ENCODE measurements around the gene CFAP91. TPM values are rescaled to one million over a fixed set of nuclear protein-coding genes. Genes with fewer than 3 reads are reported as not detected.

CFAP91 gene
- total RNA-seq (2022; extraction: Qiagen RNA extraction): 0.09 to 0.62 TPM (median 0.21 TPM) in 5 replicates

DNA sequence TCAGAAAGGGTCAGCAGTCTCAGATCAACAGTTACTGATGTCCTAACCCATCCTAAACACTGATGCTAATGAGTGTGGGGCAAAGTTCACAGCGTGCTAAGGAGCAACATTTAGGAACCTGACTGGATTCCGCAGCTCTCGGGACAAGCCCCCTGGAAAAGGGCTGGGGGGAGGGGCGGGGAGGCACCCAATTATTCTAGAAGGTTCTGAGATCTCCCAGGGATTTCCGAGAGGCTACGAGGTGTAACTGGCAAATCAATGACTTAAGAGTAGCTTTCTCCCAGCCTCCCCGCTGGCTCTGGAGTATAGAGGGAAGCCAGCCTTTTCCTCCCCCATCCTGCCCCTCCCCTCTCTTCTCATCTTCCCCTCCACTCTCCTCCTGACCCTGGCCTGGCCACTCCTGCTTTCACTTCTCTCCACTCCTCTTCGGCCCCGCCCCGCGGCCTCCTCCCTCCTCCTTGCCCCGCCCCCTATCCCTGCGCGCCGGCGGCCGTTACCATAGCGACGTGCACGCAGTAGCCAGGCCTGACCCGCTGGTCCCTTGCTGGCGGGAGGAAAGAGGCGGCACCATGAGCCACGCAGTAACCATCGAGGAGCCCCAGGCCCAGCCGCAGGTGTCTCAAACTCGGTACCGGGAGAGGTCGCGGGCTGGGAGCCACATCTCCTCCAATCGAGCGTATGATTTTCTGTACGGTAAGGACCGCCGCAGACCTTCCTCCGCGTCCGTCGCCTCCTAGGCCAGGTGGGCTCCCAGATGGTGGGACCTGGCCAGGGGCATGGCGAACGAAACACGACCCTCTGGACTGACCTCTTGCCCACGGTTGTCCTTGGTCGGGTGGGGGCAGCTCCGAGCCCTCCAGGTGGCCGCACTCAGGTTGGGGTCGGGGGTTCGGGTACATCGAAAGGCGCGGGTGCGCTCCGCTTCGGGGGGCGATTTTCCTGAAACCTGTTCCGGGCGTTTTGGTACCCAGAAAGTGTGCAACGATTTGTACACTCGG is at the start of gene CFAP91:
Gene CFAP91 (plus strand): TSS at position 493 of the 998 bp plus-strand sequence. CDS start 77 bp downstream, at position 570.

DNA sequence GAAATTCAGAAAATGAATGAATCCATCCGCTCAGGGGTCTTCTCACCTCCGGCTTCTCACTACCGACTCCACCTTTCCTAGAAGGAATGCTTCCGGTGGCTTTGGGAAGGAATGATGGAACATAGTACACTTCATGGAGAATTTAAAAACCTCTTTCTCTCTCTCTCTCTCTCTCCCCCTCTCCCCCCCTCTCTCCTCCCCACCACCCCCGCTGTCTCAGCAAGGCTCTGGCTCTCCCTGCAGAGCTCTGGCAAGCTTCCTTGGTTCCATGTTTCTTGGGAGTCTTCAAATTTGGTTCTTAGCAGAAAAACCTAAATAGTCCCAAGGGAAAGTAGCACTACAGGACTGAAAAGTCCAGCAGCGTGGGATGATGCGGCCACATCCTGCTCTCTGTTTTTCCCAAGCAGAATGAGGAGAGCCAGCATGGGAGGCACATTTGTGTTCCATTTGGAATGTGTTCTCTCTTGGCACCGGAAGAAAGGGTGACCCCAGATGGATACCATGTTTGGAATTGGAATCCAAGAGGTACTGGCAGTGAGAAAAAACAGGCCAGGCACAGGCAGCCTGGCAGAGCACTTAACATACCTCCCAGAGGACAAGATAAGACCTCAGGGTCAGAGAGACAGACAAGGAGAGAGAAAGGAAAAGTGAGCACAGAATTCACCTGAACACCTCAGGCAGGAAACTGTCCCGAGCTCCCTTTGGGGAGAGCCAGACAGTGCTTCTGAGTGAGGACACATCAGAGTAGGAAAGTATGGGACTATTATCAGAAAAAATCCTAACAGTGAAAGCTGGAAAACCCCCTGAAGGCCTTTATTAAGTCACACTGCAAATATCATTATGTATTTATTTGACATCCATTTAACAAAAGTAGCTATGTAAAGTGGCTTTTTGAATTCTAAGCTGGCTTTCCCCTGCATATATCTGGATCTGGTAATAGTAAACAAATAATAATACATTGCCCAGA is 42.1 kb upstream of the CFAP91 start, which contains the start of gene POPDC2:
Gene POPDC2 (minus strand): TSS at position 116 of the 967 bp plus-strand sequence. CDS start 166 bp downstream, outside the sequence.

DNA sequence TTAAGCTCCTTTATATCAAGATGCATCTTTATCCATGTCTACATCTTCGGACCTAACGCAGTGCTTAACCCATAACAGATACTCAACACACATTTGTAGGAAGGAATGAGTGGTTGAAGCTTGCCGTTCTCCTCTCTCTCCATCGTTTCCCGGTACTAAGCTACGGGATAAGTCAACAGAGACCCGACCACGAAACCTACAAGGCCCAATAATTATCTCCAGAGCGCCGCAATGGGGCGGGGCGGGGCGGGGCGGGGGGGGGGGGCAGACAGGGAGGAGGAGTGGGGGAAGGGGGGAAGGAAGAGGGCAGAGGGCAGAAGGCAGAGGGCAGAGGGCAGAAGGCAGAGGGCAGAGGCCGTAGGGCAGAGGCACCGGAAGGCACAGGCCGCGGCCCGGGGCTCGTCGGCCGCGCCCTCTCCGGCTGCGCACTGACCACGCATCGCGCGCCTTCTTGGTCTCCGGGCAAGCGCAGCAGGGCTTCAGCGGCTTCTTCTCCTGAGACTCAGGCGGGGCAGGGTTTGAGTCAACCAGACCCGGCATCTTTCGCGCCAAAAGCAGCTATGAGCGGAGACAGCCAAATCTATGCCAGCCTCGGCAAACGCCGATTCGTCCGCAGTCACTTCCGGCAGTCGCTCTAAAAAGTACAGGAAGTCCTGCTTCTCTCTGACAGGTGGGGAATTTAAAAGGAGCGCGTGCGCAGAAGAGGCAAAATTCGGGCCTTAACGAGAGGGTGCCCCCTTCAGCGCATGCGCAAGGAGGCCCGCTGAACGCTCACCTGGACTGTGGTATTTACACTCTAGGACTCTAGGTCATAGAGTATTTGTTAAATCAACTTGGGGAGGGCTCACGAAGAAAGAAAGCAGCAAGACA is 25.8 kb upstream of the CFAP91 start, which contains the start of gene COX17:
Gene COX17 (minus strand): TSS at position 636 of the 870 bp plus-strand sequence. CDS start 96 bp downstream, at position 540.

Other genes starting within 250 kb of the CFAP91 start
- 20.8 to 26.1 TPM (median 23.6 TPM) in 5 replicates for gene TMEM39A, start 239.4 kb upstream of the CFAP91 start, total RNA-seq (2022; extraction: Qiagen RNA extraction)
- 7.1 to 10.7 TPM (median 9.1 TPM) in 5 replicates for gene POGLUT1, start 234.1 kb upstream of the CFAP91 start, total RNA-seq (2022; extraction: Qiagen RNA extraction)
- 61.0 to 83.4 TPM (median 79.4 TPM) in 5 replicates for gene TIMMDC1, start 204.5 kb upstream of the CFAP91 start, total RNA-seq (2022; extraction: Qiagen RNA extraction)
- gene CD80, start 143.4 kb upstream of the CFAP91 start, total RNA-seq (2022; extraction: Qiagen RNA extraction): not detected in 5 replicates
- 2.8 to 3.2 TPM (median 3.0 TPM) in 5 replicates for gene ADPRH, start 123.5 kb upstream of the CFAP91 start, total RNA-seq (2022; extraction: Qiagen RNA extraction)
- gene PLA1A, start 105.1 kb upstream of the CFAP91 start, total RNA-seq (2022; extraction: Qiagen RNA extraction): 0.25 to 0.51 TPM (median 0.43 TPM) in 5 replicates
- 0.10 to 0.82 TPM (median 0.36 TPM) in 5 replicates for gene POPDC2, start 42.4 kb upstream of the CFAP91 start, total RNA-seq (2022; extraction: Qiagen RNA extraction)
- gene COX17, start 25.6 kb upstream of the CFAP91 start, total RNA-seq (2022; extraction: Qiagen RNA extraction): 97.2 to 119 TPM (median 97.6 TPM) in 5 replicates
- gene NR1I2, start 79.1 kb downstream of the CFAP91 start, total RNA-seq (2022; extraction: Qiagen RNA extraction): not detected in 5 replicates